MCF 10A (cell line): ENCODE results near the gene ISLR. TPM values are rescaled to one million over a fixed set of nuclear protein-coding genes. Genes with fewer than 3 reads are reported as not detected.

Source experiments
- BruUV-seq: library from RNA; stranded (reverse); fragments of 400-500 nt; replicated peaks from 2 replicates; lab custom pipeline; 2021; lab: Mats Ljungman, UMichigan
- CTCF ChIA-PET: fragments of 300-600 bp; sonication (Branson Sonifier 250); formaldehyde crosslinking; extraction: SDS; loops from one replicate; lab custom pipeline; 2021; ENCODE audit warnings: antibody characterized with exemption, inconsistent platforms; lab: Yijun Ruan, JAX
- POLR2A ChIA-PET: fragments of 300-600, 350-650 bp; sonication (Branson Sonifier 250); formaldehyde crosslinking; extraction: SDS; loops from one replicate; lab custom pipeline; 2020; ENCODE audit warnings: antibody characterized with exemption, inconsistent platforms; lab: Yijun Ruan, JAX
- DNase-seq: peaks from one replicate; pipeline ENCODE4 v3.0.0-alpha.2; 2018; ENCODE audit not compliant: unreplicated experiment
- H3K27ac Mint-ChIP-seq: one replicate; pipeline ENCODE4 v1.8.0; 2022; ENCODE audit warnings: mild to moderate bottlenecking, low read depth, mixed read lengths; ENCODE audit not compliant: unreplicated experiment
- H3K27me3 Mint-ChIP-seq: one replicate; pipeline ENCODE4 v1.8.0; 2022; ENCODE audit warnings: mixed read lengths; ENCODE audit not compliant: insufficient read depth, unreplicated experiment
- H3K36me3 Mint-ChIP-seq: one replicate; pipeline ENCODE4 v1.8.0; 2022; ENCODE audit warnings: mild to moderate bottlenecking, moderate library complexity, mixed read lengths; ENCODE audit not compliant: insufficient read depth, unreplicated experiment
- H3K4me1 Mint-ChIP-seq: one replicate; pipeline ENCODE4 v1.8.0; 2022; ENCODE audit warnings: mixed read lengths; ENCODE audit not compliant: insufficient read depth, unreplicated experiment
- H3K4me3 Mint-ChIP-seq: one replicate; pipeline ENCODE4 v1.8.0; 2022; ENCODE audit warnings: mild to moderate bottlenecking, moderate library complexity, mixed read lengths; ENCODE audit not compliant: unreplicated experiment
- H3K9me3 Mint-ChIP-seq: one replicate; pipeline ENCODE4 v1.8.0; 2022; ENCODE audit warnings: mixed read lengths; ENCODE audit not compliant: unreplicated experiment
- intact Hi-C: fragments of 100-400 bp; cut with micrococcal nuclease; formaldehyde crosslinking; loops from 2 replicates; pipeline ENCODE4 v1.14.1; 2022
- total RNA-seq: library from RNA; stranded (reverse); gene quantifications from 2 replicates; pipeline ENCODE4 v1.2.3, GENCODE V29; 2022
- TF ChIP-seq, protein P1 (sequence below): fragments of 200-600 bp; IDR thresholded peaks from one replicate; pipeline ENCODE4 v1.8.0; 2022; ENCODE audit warnings: antibody characterized with exemption, mild to moderate bottlenecking; ENCODE audit not compliant: unreplicated experiment

The ISLR gene
- total RNA-seq, 1 experiment from 2014 or later, result not detected

DNA sequence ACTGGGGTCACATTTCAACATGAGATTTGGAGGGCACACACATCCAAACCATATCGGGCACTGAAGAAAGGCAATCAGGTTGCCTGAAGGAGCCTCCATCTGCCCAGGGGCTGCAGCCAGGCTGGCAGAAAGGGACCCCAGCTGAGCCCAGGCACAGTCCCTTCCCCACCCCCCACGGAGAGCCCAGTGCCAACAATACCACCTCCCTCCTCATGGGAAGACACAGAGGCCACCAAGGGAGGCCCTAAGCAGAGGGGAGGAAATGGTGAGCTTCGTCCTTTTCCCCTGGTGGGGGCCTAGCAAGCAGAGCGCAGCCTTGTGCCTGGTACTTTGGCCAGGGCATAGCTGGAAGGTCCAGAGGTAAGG, 32.1 kb downstream of the ISLR start:
- BruUV-seq, result no TSS peak
- intact Hi-C loops, result no loop called here
- POLR2A ChIA-PET, result no interaction called here
- CTCF ChIA-PET, result no interaction called here
- DNase-seq, result no peak
- H3K27me3 Mint-ChIP-seq, result no peaks in the 10 kb centered on the region
- no peak overlapping the region for H3K4me3 Mint-ChIP-seq
- H3K27ac Mint-ChIP-seq, result no peak overlapping the region
- H3K36me3 Mint-ChIP-seq, result peaks cover 6% of the 10 kb centered on the region
- peaks cover 17% of the 10 kb centered on the region for H3K4me1 Mint-ChIP-seq
- TF ChIP-seq, protein P1, sequence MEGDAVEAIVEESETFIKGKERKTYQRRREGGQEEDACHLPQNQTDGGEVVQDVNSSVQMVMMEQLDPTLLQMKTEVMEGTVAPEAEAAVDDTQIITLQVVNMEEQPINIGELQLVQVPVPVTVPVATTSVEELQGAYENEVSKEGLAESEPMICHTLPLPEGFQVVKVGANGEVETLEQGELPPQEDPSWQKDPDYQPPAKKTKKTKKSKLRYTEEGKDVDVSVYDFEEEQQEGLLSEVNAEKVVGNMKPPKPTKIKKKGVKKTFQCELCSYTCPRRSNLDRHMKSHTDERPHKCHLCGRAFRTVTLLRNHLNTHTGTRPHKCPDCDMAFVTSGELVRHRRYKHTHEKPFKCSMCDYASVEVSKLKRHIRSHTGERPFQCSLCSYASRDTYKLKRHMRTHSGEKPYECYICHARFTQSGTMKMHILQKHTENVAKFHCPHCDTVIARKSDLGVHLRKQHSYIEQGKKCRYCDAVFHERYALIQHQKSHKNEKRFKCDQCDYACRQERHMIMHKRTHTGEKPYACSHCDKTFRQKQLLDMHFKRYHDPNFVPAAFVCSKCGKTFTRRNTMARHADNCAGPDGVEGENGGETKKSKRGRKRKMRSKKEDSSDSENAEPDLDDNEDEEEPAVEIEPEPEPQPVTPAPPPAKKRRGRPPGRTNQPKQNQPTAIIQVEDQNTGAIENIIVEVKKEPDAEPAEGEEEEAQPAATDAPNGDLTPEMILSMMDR, result no peak
- no peaks in the 10 kb centered on the region for H3K9me3 Mint-ChIP-seq

DNA sequence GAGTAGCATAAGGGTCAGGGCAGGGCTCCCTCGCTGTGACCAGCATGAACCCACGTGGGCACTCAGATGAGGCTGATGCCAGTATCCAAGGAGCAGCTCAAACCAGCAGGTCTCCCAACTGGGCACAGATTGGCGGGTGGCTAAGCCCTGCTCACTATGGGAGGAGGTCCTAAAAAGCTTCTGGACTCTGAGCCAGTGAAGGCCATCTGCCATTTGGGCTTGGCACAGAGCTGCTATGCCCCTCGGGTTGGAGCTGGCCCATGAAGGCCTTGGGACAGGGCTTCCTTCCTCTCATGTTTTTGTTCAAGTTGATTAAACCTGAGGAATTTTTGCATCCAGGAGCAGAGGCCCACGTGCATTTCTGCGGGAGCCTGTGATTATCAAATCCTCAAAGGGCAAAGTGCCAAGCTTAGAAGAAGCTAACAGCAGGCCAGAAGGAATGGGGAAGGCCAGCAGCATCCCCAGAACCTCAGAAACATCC, 33.3 kb downstream of the ISLR start:
- H3K27ac Mint-ChIP-seq, result no peak overlapping the region
- ChIA-PET CTCF (no interaction called here), POLR2A (no interaction called here)
- H3K36me3 Mint-ChIP-seq, result peaks cover 6% of the 10 kb centered on the region
- DNase-seq, result no peak
- H3K9me3 Mint-ChIP-seq, result no peaks in the 10 kb centered on the region
- no TSS peak for BruUV-seq
- TF ChIP-seq, protein P1, result no peak
- no peak overlapping the region for H3K4me3 Mint-ChIP-seq
- no peaks in the 10 kb centered on the region for H3K27me3 Mint-ChIP-seq
- intact Hi-C loops, result no loop called here
- H3K4me1 Mint-ChIP-seq, result peaks cover 4% of the 10 kb centered on the region

DNA sequence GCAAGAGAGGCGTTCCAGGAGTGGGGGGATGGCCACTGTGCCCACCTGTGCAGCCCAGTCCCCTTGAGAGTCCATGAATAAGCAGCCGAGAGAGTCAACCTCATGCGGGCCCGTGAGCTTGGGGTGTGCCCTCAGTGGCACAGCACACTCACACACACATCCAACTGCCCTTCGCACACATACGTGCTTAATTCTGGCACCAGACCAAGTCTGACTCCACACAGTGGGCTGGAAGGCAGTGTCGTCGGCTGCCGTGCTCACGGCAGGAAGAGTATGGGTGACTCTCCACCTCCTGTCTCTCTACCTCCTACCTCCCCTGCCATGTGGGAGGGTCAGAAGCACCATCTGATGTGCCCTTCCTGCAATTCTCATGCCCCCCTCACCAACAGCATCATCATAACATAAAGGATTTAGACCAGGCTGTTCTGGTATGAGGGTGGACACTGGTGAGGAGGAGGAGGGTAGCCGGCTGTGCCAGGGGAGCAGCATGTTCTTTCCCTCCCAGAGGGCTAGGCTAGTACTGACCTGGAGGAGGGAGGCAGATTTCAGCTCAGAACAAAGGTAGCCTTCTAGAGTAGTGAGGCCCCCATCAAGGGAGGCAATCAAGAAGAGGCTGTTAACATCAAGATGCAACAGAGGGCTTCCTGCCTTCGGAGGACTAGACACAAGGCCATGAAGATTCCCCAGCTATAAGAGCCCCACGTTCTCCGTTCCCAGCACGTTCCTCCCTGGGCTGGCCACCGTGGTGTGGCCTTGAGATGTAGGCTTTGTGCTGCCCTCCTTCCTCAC, 34.3 kb downstream of the ISLR start:
- Mint-ChIP-seq H3K27ac (no peak overlapping the region), H3K4me3 (no peak overlapping the region), H3K9me3 (no peaks in the 10 kb centered on the region), H3K4me1 (no peaks in the 10 kb centered on the region), H3K36me3 (peaks cover 6% of the 10 kb centered on the region), H3K27me3 (no peaks in the 10 kb centered on the region)
- intact Hi-C loops, result no loop called here
- no TSS peak for BruUV-seq
- DNase-seq, result no peak
- TF ChIP-seq, protein P1, result no peak
- POLR2A ChIA-PET, result no interaction called here
- CTCF ChIA-PET, result no interaction called here

DNA sequence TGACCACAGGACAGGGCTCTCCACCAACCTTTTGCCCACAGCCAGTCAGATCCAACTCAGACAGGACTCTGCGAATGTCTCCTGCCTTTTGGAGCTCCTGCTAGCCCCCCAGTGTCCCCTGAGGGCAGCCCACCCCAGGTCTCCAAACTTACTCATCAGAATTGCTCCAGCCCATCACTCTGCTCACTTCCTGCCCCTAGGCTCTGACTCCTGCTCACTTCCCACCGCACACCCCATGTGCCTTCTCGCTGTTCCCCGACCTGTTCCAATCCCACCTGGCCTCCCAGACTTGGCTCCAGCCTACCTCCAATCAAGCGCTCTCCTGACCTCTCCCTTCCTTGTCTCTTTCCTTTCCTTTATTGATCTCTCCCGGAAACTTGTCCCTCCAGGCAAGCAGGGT, 35.0 kb downstream of the ISLR start:
- TF ChIP-seq, protein P1, result no peak
- ChIA-PET POLR2A (no interaction called here), CTCF (interaction anchor here (0.7 kb wide), 1 partner anchor 266 kb away, joined by 3 read pairs; no protein-coding TSS in a partner anchor)
- no peak for DNase-seq
- H3K4me3 Mint-ChIP-seq, result no peak overlapping the region
- no TSS peak for BruUV-seq
- H3K4me1 Mint-ChIP-seq, result no peaks in the 10 kb centered on the region
- H3K9me3 Mint-ChIP-seq, result no peaks in the 10 kb centered on the region
- no peaks in the 10 kb centered on the region for H3K27me3 Mint-ChIP-seq
- H3K27ac Mint-ChIP-seq, result no peak overlapping the region
- H3K36me3 Mint-ChIP-seq, result peaks cover 6% of the 10 kb centered on the region
- intact Hi-C loops, result no loop called here
